DOHH2 (cell line): Measurements from ENCODE around the gene ADAM19.

Experiments
- H3F3A ChIP-seq: fragments of 200-600 bp; sonication (generic), shearing (Covaris generic); 2 replicates; pipeline ENCODE4 v1.6.0; 2016; ENCODE audit warnings: antibody characterized with exemption, mild to moderate bottlenecking; ENCODE audit not compliant: control insufficient read depth, insufficient read depth
- H3K27ac ChIP-seq: fragments of 200-600 bp; sonication (generic); 2 replicates; pipeline ENCODE4 v1.5.1; 2014; ENCODE audit warnings: low read depth, mild to moderate bottlenecking, low read length, moderate library complexity
- H3K27me3 ChIP-seq: fragments of 200-600 bp; sonication (generic); 2 replicates; pipeline ENCODE4 v1.6.1; 2014; ENCODE audit warnings: mild to moderate bottlenecking, low read length, mixed read lengths; ENCODE audit not compliant: control insufficient read depth
- H3K36me3 ChIP-seq: fragments of 200-600 bp; sonication (generic); 2 replicates; pipeline ENCODE4 v1.6.1; 2014; ENCODE audit warnings: mild to moderate bottlenecking, low read length, moderate library complexity, mixed read lengths; ENCODE audit not compliant: control insufficient read depth
- H3K4me1 ChIP-seq: fragments of 200-600 bp; sonication (generic); 2 replicates; pipeline ENCODE4 v1.6.1; 2014; ENCODE audit warnings: mild to moderate bottlenecking, low read length, mixed read lengths; ENCODE audit not compliant: control insufficient read depth
- H3K4me2 ChIP-seq: fragments of 200-600 bp; sonication (generic); 2 replicates; pipeline ENCODE4 v1.6.0; 2014; ENCODE audit warnings: mild to moderate bottlenecking, low read length, moderate library complexity
- H3K4me3 ChIP-seq: fragments of 200-600 bp; sonication (generic); 2 replicates; pipeline ENCODE4 v1.5.1; 2014; ENCODE audit warnings: mild to moderate bottlenecking, low read length, mixed read lengths
- H3K79me2 ChIP-seq: fragments of 200-600 bp; sonication (generic); 2 replicates; pipeline ENCODE4 v1.6.1; 2014; ENCODE audit warnings: mild to moderate bottlenecking, low read length, mixed read lengths; ENCODE audit not compliant: control insufficient read depth
- H3K9me2 ChIP-seq: fragments of 200-600 bp; sonication (generic); replicated peaks from 2 replicates; pipeline ENCODE4 v1.6.1; 2014; ENCODE audit warnings: mild to moderate bottlenecking, low read length, mixed read lengths; ENCODE audit not compliant: control insufficient read depth
- H3K9me3 ChIP-seq: fragments of 200-600 bp; sonication (generic); 2 replicates; pipeline ENCODE4 v1.6.1; 2014; ENCODE audit warnings: antibody characterized with exemption, low read length, mixed read lengths; ENCODE audit not compliant: control insufficient read depth, insufficient read depth
- H4K20me1 ChIP-seq: fragments of 200-600 bp; sonication (generic); 2 replicates; pipeline ENCODE4 v1.6.0; 2014; ENCODE audit warnings: low read depth, mild to moderate bottlenecking, antibody characterized with exemption, low read length, moderate library complexity; ENCODE audit not compliant: control insufficient read depth, insufficient read depth
- EZH2phosphoT487 ChIP-seq: fragments of 200-600 bp; sonication (generic); IDR thresholded peaks from 2 replicates; pipeline ENCODE4 v1.6.1; 2017; ENCODE audit warnings: borderline replicate concordance, mild to moderate bottlenecking, antibody characterized with exemption, low read length, moderate library complexity, mixed read lengths
- TF ChIP-seq, protein P1 (sequence below): fragments of 200-600 bp; sonication (generic); IDR thresholded peaks from one replicate; pipeline ENCODE4 v1.5.1; 2014; ENCODE audit warnings: antibody characterized with exemption, mild to moderate bottlenecking, low read depth, low read length; ENCODE audit not compliant: poor library complexity, severe bottlenecking

The ADAM19 gene

DNA sequence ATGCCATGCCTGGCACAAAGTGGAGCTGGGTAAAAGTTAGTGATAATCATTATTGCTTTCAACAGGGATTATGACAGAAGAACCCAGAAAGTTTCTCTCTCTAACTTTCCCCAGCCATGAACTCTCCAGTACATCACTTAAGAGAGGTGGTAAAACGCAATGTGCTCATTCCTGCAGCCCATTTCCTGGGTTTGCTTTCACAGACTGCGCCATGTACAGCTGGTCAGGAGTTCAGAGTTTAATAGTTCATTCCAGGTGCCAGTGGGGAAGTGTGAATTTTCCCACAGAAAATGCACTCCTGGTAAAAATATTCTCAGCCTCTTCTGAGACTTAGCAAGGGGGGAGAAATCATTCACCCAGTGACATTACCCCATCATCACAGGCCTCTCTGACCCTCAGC, 35.5 kb downstream of the ADAM19 start:
- no peaks in the 10 kb centered on the region for H3K9me2 ChIP-seq
- no peaks in the 10 kb centered on the region for H3K9me3 ChIP-seq
- H3K36me3 ChIP-seq = peaks cover 85% of the 10 kb centered on the region
- H4K20me1 ChIP-seq = peaks cover 17% of the 10 kb centered on the region
- H3K79me2 ChIP-seq = peaks cover 87% of the 10 kb centered on the region
- TF ChIP-seq, protein P1, sequence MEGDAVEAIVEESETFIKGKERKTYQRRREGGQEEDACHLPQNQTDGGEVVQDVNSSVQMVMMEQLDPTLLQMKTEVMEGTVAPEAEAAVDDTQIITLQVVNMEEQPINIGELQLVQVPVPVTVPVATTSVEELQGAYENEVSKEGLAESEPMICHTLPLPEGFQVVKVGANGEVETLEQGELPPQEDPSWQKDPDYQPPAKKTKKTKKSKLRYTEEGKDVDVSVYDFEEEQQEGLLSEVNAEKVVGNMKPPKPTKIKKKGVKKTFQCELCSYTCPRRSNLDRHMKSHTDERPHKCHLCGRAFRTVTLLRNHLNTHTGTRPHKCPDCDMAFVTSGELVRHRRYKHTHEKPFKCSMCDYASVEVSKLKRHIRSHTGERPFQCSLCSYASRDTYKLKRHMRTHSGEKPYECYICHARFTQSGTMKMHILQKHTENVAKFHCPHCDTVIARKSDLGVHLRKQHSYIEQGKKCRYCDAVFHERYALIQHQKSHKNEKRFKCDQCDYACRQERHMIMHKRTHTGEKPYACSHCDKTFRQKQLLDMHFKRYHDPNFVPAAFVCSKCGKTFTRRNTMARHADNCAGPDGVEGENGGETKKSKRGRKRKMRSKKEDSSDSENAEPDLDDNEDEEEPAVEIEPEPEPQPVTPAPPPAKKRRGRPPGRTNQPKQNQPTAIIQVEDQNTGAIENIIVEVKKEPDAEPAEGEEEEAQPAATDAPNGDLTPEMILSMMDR = no peak
- no peak for TF ChIP-seq EZH2phosphoT487
- H3K4me3 ChIP-seq = no peak overlapping the region
- H3F3A ChIP-seq = no peaks in the 10 kb centered on the region
- no peak overlapping the region; the same call in 1 of the 2 replicates for H3K4me2 ChIP-seq
- H3K4me1 ChIP-seq = peaks cover 62% of the 10 kb centered on the region
- no peaks in the 10 kb centered on the region for H3K27me3 ChIP-seq
- H3K27ac ChIP-seq = no peak overlapping the region

DNA sequence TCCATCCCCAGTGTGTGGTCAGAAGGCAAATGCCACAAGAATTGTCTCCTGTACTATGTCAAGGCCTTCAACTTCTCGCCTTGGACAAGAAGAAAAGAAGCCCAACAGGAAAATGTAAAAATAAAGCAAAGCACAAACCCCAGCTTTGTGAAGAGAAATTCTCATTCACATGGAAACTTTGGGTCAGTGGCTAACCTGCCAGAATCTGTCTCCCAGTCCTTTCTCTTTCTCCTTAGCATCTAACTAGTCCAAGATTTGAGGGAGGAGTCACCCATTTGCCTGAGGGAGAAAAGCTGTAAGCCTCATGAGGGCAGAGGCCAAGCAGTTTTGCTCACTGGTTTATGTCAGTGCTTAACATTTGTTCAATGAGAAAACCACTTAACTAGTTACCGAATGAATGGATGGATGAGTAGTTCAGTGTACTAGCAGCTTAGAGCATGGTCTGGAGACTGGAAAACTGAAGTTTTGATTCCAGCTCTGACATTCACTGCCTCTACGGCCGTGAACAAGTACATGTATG, 36.0 kb downstream of the ADAM19 start:
- TF ChIP-seq, protein P1 = no peak
- TF ChIP-seq EZH2phosphoT487 = no peak
- no peak overlapping the region for H3K4me3 ChIP-seq
- peaks cover 83% of the 10 kb centered on the region for H3K79me2 ChIP-seq
- peaks cover 57% of the 10 kb centered on the region for H3K4me1 ChIP-seq
- H3K27me3 ChIP-seq = no peaks in the 10 kb centered on the region
- peaks cover 17% of the 10 kb centered on the region for H4K20me1 ChIP-seq
- peaks cover 85% of the 10 kb centered on the region for H3K36me3 ChIP-seq
- H3F3A ChIP-seq = no peaks in the 10 kb centered on the region
- H3K4me2 ChIP-seq = no peak overlapping the region
- H3K9me3 ChIP-seq = no peaks in the 10 kb centered on the region
- no peaks in the 10 kb centered on the region for H3K9me2 ChIP-seq
- no peak overlapping the region for H3K27ac ChIP-seq

GRCh38 chr5:157538311-157538710, 37.3 kb downstream of the ADAM19 start:
- no peak overlapping the region for H3K4me3 ChIP-seq
- no peak overlapping the region for H3K4me2 ChIP-seq
- no peaks in the 10 kb centered on the region for H3K27me3 ChIP-seq
- peaks cover 85% of the 10 kb centered on the region for H3K36me3 ChIP-seq
- no peaks in the 10 kb centered on the region for H3F3A ChIP-seq
- peaks cover 17% of the 10 kb centered on the region for H4K20me1 ChIP-seq
- H3K9me3 ChIP-seq = no peaks in the 10 kb centered on the region
- H3K4me1 ChIP-seq = peaks cover 44% of the 10 kb centered on the region
- H3K9me2 ChIP-seq = no peaks in the 10 kb centered on the region
- TF ChIP-seq, protein P1 = no peak
- no peak for TF ChIP-seq EZH2phosphoT487
- no peak overlapping the region for H3K27ac ChIP-seq
- peaks cover 75% of the 10 kb centered on the region for H3K79me2 ChIP-seq
